HUES6 (cell line): Measurements from ENCODE around the gene LAMTOR3.

Source experiments
- H3K27ac ChIP-seq: 2 replicates; pipeline ENCODE4 v1.7.0; 2013; ENCODE audit warnings: low read depth, mild to moderate bottlenecking, low read length, inconsistent platforms
- H3K27me3 ChIP-seq: 2 replicates; pipeline ENCODE4 v1.6.1; 2013; ENCODE audit warnings: low read length; ENCODE audit not compliant: control insufficient read depth, insufficient read depth
- H3K36me3 ChIP-seq: 2 replicates; pipeline ENCODE4 v1.6.1; 2013; ENCODE audit warnings: low read length; ENCODE audit not compliant: control insufficient read depth, insufficient read depth
- H3K4me1 ChIP-seq: 2 replicates; pipeline ENCODE4 v1.6.1; 2013; ENCODE audit warnings: low read length; ENCODE audit not compliant: control insufficient read depth, insufficient read depth
- H3K4me3 ChIP-seq: 2 replicates; pipeline ENCODE4 v1.5.1; 2013; ENCODE audit warnings: low read depth, low read length
- H3K9ac ChIP-seq: one replicate; pipeline ENCODE4 v1.6.1; 2013; ENCODE audit warnings: mild to moderate bottlenecking, low read length
- H3K9me3 ChIP-seq: 2 replicates; pipeline ENCODE4 v1.6.1; 2013; ENCODE audit warnings: low read depth, low read length; ENCODE audit not compliant: control insufficient read depth, insufficient read depth

LAMTOR3 gene

DNA sequence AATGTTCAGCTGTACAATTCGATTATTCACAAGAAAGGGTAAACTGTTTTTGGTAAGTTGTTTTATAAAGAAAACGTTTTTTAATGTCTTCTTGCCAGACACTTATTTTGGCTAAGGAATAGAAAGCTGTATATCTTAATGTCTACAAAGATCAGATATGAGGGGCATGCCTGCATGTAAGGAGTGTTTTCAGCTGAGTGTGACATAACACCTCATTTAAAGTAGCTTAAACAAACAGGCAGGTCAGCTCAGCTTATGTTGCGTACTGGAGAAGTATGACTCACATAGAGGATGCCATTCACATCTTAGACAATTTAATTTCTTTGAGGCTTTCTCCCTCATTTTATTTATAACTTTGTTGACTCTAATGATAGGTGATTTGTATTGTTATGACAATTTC, 30.4 kb downstream of the LAMTOR3 start:
- Histone ChIP-seq H3K4me3 (no peak overlapping the region), H3K36me3 (no peaks in the 10 kb centered on the region), H3K27ac (no peak overlapping the region), H3K27me3 (no peaks in the 10 kb centered on the region), H3K9me3 (no peaks in the 10 kb centered on the region), H3K9ac (no peak overlapping the region), H3K4me1 (peaks cover 7% of the 10 kb centered on the region)

DNA sequence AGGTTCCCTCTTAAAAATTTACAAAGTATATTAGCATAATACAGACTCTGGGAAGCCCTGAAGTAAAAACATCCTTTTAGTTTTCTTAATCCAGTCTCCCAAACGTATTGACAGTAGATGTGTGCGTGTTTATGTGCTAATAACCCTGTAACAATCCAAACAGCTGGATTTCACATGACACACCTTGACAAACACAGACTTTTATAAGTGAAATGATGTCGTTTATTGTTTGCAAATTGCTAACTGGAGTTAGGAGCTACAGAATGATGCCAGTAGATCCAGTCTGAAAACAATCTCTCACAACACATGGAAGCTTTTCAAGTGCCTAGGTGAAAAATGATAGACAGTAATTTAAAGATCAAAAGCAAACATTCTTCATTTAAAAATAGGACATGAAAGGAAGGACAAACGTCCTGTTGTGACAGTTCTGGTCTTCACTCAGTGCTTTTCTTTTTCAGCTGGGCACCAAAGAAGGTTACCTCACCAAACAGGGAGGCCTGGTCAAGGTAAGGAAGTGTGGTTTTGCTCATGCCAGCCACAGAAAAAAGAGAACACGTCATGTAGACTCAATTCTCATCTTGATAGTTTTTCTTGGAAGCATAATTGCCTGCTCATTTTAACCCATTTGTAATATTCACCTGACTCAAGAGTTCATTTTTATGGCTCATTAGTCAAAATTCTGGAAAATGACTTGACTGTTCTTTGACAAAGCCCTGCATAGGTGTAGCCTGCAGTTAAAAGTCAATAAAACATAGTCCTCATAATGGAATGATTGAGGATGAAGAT, 32.9 kb downstream of the LAMTOR3 start:
- H3K9ac ChIP-seq, result no peak overlapping the region
- H3K27ac ChIP-seq, result no peak overlapping the region
- no peak overlapping the region for H3K4me3 ChIP-seq

GRCh38 chr4:99860521-99860920, 33.7 kb downstream of the LAMTOR3 start:
- Histone ChIP-seq H3K4me1 (peaks cover 4% of the 10 kb centered on the region; the same call in 1 of the 2 replicates), H3K4me3 (no peak overlapping the region), H3K27ac (no peak overlapping the region), H3K36me3 (no peaks in the 10 kb centered on the region), H3K27me3 (no peaks in the 10 kb centered on the region), H3K9me3 (no peaks in the 10 kb centered on the region), H3K9ac (no peak overlapping the region)

More for the DNA sequence above, 32.9 kb downstream of the LAMTOR3 start:
- Histone ChIP-seq H3K9me3 (no peaks in the 10 kb centered on the region), H3K27me3 (no peaks in the 10 kb centered on the region), H3K4me1 (peaks cover 1% of the 10 kb centered on the region; the same call in 1 of the 2 replicates), H3K36me3 (no peaks in the 10 kb centered on the region)

GRCh38 chr4:99859618-99860017, 34.6 kb downstream of the LAMTOR3 start:
- H3K4me3 ChIP-seq, result no peak overlapping the region
- no peaks in the 10 kb centered on the region for H3K36me3 ChIP-seq
- no peaks in the 10 kb centered on the region for H3K27me3 ChIP-seq
- H3K9me3 ChIP-seq, result no peaks in the 10 kb centered on the region
- peaks cover 4% of the 10 kb centered on the region; the same call in 1 of the 2 replicates for H3K4me1 ChIP-seq
- H3K27ac ChIP-seq, result no peak overlapping the region
- H3K9ac ChIP-seq, result no peak overlapping the region

DNA sequence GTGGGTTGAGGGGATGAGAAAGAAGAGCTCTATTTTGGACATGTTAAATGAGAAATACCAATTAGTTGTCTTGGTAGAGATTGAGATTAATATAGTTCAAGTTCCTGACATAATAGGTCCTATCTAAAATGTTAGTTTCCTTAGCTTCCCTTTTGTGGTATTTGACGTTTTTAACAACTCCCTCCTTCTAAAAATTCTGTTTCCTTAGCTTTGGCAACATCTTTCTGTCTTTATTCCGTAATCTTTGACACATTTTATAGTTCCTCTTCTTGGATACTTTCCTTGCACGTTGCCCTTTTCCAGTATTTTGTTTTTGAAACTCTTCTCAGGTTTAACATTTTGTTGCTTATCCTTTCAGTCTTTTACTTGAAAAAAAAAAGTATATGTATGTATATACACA, 36.9 kb downstream of the LAMTOR3 start:
- Histone ChIP-seq H3K27ac (no peak overlapping the region), H3K4me1 (peaks cover 4% of the 10 kb centered on the region; the same call in 1 of the 2 replicates), H3K27me3 (no peaks in the 10 kb centered on the region), H3K36me3 (no peaks in the 10 kb centered on the region), H3K9me3 (no peaks in the 10 kb centered on the region), H3K4me3 (no peak overlapping the region), H3K9ac (no peak overlapping the region)

DNA sequence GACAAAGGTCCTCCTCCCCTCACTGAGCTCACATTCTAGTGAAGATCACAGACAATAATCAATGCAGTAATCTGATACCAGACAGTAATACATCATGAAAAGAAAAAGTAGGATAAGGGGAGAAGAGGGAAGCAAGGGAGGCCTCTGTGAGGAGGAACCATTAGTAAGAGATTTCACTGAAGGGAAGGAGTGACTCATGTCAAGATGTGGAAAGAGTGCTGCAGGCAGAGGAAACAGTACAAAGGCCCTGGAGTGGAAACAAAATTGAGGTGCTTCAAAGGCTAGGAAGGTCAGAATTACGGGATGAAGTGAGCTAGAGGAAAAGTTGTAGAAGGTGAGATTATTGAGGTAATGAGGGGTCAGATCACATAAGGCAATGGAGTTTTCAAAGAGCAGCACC, 38.1 kb downstream of the LAMTOR3 start:
- Histone ChIP-seq H3K9ac (no peak overlapping the region), H3K4me1 (peaks cover 4% of the 10 kb centered on the region; the same call in 1 of the 2 replicates), H3K36me3 (no peaks in the 10 kb centered on the region), H3K4me3 (no peak overlapping the region), H3K9me3 (no peaks in the 10 kb centered on the region), H3K27me3 (no peaks in the 10 kb centered on the region), H3K27ac (no peak overlapping the region)

GRCh38 chr4:99855678-99856077, 38.5 kb downstream of the LAMTOR3 start:
- H3K27me3 ChIP-seq, result no peaks in the 10 kb centered on the region
- no peak overlapping the region for H3K9ac ChIP-seq
- no peak overlapping the region for H3K4me3 ChIP-seq
- no peaks in the 10 kb centered on the region for H3K36me3 ChIP-seq
- H3K27ac ChIP-seq, result no peak overlapping the region
- peaks cover 4% of the 10 kb centered on the region; the same call in 1 of the 2 replicates for H3K4me1 ChIP-seq
- H3K9me3 ChIP-seq, result no peaks in the 10 kb centered on the region

- Histone ChIP-seq H3K9ac (no peak overlapping the region), H3K27me3 (no peaks in the 10 kb centered on the region), H3K9me3 (no peaks in the 10 kb centered on the region), H3K4me3 (no peak overlapping the region), H3K27ac (no peak overlapping the region), H3K4me1 (peaks cover 4% of the 10 kb centered on the region; the same call in 1 of the 2 replicates), H3K36me3 (no peaks in the 10 kb centered on the region)
Observed at GRCh38 chr4:99853999-99854398, 40.2 kb downstream of the LAMTOR3 start.

- no peak overlapping the region for H3K4me3 ChIP-seq
- H3K36me3 ChIP-seq, result no peaks in the 10 kb centered on the region
- H3K4me1 ChIP-seq, result peaks cover 4% of the 10 kb centered on the region; the same call in 1 of the 2 replicates
- H3K9me3 ChIP-seq, result no peaks in the 10 kb centered on the region
- no peaks in the 10 kb centered on the region for H3K27me3 ChIP-seq
- no peak overlapping the region for H3K9ac ChIP-seq
- H3K27ac ChIP-seq, result no peak overlapping the region
Observed at GRCh38 chr4:99853190-99853589, 41.0 kb downstream of the LAMTOR3 start.

- no peak overlapping the region for H3K9ac ChIP-seq
- peaks cover 4% of the 10 kb centered on the region; the same call in 1 of the 2 replicates for H3K4me1 ChIP-seq
- no peak overlapping the region for H3K4me3 ChIP-seq
- H3K27ac ChIP-seq, result no peak overlapping the region
- no peaks in the 10 kb centered on the region for H3K36me3 ChIP-seq
- H3K9me3 ChIP-seq, result no peaks in the 10 kb centered on the region
- H3K27me3 ChIP-seq, result no peaks in the 10 kb centered on the region
Observed at GRCh38 chr4:99852199-99852749, 42.0 kb downstream of the LAMTOR3 start.

DNA sequence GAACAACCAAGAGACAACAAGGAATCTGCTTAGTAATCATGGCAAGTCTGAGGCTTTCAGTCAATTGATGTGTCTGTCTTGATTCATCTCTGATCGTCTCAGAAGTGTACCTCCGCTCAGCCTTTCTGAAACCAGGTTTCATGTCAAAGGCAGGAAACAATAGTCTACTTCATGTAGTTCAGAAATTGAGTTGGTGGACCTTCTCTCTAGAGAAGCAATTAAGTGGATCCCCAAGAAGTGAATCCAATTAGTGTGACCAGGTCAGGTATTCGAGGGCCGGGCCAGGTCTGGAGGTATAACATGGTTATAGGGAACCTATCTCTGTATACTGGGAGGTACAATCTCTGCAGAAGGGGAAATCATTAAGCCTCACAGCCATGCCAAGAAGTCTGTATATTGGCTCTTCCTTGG, 45.6 kb downstream of the LAMTOR3 start:
- Histone ChIP-seq H3K9me3 (no peaks in the 10 kb centered on the region), H3K4me3 (no peak overlapping the region), H3K36me3 (no peaks in the 10 kb centered on the region), H3K4me1 (no peaks in the 10 kb centered on the region), H3K9ac (no peak overlapping the region), H3K27ac (no peak overlapping the region), H3K27me3 (no peaks in the 10 kb centered on the region)
